ENCODE data around the gene SP9.

SP9 gene

DNA sequence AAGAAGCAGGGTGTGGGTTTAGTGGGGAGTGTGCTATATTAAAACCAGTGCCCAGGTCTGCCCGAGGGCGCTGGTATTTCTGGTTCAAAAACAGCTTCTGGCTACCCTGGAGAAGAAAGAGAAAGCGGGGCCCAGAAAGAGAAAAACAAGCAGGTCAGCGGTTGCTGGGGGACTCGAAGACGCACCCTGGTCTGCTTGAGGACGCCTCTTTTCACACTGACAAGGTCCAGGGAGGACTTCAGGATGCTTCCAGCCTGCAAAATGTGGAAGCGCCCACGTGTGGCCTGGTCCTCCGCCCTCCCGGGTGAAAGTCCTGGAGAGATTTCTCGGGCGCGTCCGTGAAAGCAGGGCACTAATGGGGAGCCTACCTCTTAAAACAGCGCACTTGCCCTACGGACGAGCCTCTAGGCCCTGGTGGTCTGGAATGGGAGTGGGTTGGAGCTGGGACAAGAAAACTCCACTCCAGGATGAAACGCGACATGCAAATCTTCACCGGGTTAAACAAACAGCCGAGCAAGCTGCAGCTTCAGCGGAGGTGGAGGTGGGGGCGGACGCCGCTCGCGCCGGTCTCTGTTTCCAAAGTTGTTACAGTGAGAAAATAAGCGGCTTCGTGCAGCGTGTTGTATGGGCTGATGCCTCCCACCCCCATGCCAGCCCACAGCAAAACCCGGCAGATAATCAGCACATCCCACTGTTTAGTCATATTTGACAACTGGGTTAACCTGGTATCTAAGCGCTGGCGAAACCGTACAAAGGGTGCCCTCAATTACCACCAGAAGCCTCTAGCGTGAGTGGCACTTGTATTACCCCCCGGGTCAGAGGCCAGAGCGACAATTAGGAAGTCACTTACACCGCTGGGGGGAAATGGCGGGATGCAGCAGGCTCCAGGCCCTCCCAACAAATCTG lies 1.1 kb upstream of the SP9 start:
- peak; percentile 11 for DNase-seq

DNA sequence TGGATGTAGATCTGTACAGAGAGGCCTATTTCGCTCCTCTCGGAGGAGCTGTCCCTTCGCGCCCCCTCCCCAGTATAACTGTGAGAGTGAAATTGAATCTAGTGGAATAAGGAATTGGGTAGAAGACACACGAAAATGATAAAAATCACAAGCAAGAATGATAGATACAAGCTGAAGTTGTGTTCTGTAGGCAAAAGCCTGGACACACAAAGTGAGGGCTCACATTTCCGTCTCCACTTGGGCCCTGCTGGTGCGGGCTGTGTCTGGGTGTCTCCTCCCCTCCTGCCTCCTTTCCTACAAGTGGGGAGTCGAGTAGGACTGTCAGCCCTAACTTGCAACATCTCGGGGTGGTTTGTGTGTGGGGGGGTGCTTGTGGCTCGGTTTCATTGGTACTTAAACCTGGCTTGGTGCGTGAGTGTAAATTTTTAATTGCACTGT lies 457 bp upstream of the SP9 start:
- DNase-seq: no peak

DNA sequence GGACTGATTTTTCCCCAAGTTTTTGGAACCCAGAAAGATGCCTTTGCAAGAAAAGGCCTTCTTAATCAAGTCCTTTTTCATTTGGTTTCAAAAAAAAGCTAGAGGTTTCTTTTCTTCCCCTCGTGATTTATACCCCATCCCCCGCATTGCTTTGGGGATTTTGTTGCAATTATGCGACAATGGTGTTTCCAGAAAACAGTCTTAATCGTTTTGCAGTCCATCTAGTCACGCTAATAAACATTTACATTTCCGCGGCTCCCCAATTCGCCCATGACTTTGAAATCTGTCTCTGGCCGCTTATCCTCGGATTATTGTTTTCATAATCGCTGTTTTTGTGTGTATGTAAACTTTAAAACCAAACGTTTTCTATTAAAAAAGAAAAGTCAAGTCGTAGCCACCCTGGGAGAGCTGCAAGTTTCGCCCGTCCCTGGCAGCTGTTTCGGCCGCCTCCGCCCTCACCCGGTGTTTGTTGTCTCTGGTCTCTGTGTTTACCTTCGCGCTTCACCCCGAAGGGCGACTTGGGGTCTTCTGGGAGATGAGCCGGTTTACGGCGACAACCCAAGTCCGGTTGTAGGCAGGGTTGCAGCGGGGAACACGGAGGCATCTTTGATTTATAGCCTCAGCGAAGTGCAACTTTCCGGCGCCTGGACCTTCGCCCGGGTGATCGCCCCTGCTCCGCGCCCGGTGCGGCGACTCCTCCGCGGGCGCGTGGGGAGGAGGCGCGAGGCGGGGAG lies 667 bp downstream of the SP9 start:
- peak; percentile 54 for DNase-seq

DNA sequence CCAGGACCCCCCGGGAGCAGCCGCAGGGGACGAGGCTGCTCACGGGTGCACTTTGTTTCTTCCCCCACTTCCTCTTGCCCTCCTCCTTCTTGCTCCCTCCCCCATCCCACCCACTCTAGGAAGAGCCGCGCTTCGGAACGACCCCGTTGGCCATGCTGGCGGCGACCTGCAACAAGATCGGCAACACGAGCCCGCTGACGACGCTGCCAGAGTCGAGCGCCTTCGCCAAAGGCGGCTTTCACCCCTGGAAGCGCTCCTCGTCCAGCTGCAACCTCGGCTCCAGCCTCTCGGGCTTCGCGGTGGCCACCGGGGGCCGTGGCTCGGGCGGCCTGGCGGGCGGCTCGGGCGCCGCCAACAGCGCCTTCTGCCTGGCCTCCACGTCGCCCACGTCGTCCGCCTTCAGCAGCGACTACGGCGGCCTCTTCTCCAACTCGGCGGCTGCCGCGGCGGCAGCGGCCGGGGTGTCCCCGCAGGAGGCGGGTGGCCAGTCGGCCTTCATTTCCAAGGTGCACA lies 1.3 kb downstream of the SP9 start:
- DNase-seq: peak; percentile 59

DNA sequence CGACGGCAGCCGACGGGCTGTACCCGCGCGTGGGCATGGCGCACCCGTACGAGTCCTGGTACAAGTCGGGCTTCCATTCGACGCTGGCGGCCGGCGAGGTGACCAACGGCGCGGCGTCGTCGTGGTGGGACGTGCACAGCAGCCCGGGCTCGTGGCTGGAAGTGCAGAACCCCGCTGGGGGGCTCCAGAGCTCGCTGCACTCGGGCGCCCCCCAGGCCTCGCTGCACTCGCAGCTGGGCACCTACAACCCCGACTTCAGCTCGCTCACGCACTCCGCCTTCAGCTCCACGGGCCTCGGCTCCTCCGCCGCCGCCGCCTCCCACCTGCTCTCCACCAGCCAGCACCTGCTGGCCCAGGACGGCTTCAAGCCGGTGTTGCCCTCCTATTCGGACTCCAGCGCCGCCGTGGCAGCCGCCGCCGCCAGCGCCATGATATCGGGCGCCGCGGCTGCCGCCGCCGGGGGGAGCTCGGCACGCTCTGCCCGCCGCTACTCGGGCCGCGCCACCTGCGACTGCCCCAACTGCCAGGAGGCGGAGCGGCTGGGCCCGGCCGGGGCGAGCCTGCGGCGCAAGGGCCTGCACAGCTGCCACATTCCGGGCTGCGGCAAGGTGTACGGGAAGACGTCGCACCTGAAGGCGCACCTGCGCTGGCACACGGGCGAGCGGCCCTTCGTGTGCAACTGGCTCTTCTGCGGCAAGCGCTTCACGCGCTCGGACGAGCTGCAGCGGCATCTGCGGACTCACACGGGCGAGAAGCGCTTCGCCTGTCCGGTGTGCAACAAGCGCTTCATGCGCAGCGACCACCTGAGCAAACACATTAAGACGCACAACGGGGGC lies 2.0 kb downstream of the SP9 start:
- peak; percentile 71 for DNase-seq

DNA sequence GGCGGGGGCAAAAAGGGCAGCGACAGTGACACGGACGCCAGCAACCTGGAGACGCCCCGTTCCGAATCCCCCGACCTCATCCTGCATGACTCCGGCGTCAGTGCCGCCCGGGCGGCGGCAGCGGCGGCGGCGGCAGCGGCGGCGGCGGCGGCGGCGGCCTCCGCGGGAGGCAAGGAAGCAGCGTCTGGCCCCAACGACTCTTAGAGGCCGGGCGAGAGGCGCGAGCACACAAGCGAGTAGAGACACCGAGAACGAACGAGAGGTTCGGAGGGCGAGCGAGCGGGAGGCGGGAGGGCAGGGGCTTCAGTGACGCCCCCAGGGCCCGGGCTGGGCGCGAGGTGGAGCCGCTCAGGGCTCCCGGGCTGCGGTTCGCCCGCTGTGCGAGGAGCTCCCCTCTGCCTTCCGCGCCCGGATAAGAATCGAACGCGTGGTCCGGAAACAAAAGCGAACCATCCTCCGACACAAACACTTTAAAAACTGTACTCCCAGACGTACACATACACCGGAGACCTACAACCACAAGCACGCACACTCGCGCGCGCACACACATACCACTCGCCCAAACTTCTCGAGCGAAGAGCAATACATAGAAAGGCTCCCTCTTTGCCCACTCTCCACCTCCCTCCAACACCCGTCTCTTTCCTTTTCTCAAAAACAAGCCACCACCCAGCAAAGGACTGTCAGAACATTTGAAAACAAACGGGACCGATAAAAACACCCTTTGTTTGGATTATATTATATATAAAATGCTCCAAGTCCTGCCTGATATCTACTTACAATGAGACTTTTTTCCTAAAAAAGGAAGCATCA lies 2.8 kb downstream of the SP9 start:
- DNase-seq: peak; percentile 67

DNA sequence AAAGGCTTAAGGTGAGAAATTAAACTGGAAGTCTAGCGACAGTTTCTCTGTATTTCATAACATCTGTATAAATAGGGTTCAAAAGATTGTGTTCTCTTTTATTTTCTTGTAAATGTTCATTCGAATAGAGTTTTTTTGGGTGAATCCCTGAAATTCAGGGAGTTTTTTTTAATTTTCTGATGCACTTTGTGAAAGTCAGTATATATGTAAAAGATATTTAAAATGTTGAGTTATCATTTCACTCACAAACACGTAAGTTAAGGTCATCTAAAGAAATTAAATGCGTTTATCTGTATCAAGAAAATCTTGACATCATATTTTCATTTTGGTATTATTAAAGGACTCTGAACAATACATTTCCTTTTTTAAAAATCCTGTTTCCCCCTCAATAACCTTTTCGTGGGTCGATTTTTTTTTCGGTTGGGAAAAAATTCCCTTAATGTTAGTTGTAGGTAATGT lies 3.4 kb downstream of the SP9 start:
- no peak for DNase-seq

DNA sequence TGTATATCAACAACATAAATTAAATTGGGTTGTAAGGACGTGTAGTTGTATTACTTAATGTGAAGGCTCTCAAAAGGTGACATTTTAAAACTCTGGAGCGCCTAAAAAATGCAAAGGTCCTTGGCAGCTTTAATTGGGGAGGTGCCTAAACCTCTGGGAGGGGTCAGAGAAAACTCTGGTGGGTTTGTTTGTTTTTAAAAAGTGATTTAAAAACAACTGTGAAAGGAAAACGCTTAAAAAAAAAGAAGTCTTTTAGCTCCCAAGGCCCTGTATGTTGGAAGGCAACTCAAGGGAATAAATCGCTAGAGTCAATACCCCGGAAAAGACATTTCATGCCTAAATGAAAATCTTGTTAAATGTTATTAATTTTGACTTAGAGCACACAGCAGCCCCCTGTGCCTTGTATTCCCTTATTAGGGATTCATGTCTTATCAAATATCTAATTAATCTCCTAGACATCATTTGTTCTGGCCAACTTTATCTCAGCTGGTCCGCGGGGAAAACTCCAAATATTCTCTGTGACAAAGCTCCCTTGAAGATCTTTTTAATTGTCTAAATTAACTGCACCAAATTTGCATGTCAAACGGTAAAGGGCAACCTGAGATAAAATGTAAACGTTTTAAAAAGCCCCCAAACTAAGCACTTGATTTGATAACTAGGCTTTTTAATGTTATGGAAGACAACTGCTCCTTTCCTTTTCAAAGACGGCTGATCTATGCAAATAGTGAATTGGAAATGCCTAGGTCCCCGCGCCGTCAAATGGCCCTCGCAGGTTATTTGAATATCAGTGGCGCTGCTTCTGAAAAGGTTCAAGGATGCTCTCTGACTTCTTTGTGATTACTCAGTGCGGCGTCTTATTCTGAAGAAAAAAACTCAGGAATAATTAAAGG lies 4.2 kb downstream of the SP9 start:
- DNase-seq: no peak

DNA sequence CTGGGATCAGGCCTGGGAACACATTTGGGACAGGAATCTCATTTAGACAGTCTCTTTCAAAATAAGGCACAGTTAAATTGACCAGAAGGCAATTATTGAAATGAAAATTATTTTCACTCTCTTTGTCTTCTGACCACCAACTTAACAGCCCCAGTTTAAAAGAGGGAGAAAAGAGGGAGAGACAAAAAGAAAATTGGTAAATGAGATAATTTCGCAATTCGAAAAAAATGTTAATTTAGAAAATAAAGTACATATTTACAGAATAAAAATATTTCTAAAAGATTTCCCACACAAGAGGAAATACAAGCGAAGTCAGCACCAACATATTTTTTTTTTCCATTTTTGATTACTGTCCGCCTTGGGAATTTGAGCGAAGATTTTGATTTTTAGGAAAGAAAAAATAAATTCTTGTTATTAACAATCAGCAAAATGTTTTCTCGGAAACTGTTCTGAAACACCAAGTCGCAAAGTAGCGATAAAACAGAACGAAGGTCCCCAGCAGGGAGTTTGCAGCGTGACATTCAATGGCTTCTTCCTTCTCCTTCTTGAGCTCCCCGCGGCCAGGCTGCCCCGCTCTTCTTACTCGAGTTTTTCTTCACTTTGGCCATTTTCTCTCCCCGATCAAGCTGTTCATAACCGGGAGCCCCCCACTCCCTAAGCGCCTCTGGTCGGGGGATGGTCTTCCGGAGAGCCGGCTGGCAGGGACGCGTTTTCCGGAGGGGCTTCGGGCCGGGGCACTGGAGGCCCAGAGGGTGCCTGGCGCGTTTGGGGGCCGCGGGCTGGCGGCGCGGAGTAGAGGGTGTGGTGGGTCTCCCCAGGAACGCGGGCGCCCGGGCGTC lies 5.0 kb downstream of the SP9 start:
- DNase-seq: no peak

DNA sequence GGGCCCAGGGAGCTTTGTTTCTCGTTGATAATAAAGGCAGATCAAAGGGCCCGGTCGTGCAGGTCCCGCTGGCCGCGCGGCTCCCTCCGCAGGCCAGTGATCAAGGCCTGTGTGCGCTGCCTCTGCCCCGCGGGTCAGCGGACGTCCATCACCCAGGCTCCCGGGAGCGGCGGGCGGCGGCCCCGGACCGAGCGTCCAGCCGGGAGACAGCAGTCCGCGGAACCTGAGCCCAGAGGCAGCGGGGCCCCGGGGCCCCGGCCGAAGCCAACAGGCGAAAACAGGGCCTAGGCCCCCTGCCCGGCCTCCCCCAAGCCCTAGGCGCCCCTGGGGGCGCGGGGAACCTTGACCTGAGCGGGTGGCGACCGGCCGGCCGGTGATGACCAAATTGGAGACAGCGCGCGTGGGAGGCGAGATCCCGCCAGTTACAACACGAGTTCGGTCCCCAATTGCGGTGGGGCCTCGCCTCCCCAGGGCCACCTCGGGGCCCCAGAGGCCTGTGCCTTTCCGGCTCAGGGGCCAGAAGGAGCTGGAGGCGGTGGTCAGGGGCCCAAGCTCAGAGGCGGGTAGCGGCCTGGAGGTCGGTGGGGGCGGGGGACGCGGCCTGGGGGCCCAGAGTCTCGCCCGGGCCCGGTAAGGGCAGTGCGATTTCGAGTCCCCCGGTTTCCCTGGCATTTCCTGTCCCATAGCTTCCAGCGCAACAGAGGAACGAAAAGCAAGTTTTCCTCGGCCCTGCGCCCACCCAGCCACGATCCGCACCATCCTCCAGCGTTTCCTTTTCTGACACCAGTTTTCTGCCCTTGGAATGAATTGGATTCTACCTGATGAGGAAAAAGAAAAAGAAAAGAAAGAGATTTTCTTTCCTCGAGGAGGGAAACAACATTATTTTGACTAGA lies 5.9 kb downstream of the SP9 start:
- DNase-seq: no peak

DNA sequence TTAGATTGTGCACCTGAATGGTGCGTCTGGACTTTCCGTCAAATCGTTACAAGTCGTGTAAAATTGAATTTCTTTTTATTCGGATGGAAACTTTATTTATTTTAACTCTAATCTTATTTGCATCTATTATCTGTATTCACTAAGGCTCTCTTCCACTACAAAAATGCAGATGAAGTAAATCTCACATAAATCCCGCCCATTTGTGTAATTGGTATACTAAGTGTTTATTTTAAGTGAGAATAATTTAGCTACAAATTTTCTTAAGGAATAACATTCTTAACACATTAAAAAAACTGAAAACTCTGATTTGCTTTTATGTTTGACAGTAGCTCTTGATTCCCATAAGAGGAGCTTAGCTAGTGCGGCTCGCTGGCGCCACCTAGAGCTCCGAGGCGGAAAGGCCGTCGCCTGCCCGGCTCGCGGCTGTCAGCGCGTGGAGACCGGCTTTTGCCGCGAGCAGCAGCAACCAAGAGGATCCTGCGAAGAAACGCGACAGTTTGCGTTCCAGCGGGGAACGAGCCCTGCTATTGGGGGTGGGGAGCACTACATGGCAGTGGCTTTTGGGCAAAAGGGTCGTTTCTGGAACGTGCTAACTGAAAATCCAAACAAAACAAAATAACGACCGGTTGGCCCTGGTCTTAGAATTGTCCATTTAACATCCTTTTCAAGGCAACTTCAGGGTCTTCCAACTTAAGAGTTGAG lies 6.7 kb downstream of the SP9 start:
- peak; percentile 74 for DNase-seq

DNA sequence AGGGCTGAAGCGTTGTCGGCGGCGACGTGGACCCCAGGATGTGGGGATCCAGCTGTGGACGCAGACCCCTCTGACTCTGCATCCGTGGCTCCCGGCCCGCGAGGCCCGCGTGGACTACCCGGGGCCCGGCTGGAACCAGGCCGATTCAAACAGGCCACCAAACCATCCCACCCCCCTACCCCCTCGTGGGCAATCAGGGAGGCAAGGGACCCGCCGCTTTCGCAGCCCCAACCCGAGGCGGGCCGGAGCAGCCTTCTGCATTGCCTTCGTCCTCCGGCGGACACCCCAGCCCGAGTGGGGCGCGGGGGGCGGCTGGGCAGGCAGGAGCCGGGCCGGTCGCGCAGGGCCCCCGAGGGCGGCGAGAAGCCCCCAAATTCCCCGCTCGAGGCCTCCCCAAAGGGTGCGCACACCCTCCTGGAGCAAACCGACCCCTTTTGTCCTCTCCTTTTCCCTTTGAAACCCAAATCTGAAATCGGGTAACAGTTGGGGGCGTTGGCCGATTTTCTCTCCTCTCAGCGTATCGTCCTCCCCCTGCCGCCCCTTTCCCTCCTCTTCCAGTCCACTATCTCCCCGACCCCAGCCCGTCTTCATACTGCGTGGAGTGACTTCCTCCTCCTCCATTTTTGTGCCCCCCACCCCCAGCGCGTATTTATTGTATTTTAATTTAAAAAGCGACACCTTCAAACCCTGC lies 7.4 kb downstream of the SP9 start:
- DNase-seq: peak; percentile 31

DNA sequence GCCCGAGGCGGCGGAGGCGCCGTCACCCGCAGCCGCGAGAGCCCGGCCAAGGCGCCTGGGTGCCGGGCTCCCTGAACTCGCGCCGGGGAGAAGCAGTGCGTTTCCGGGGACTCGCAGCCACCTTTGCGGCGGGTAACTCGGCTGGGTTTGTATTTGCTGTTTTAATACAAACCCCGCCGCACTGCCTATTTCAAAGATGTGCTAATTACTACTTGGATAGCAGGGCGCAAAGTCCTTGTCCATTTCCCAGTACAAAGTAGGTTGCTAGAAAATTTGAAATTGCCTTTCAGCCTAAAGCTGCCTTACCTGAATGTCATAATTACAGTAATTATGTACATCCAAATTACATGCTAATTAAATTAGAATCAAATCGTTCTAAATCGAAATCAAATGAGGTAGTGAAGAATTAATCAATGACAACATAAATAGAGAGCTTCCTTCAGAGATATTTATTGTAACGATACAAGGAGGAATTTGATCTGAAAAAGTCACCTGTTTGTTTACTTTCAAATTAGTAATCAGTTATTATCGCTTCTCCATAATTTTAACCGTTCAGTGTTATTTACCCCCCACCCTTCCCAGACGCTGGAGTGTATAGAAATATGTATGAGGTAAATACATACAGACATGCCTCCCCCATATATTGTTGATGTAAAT lies 8.1 kb downstream of the SP9 start:
- DNase-seq: peak; percentile 90

DNA sequence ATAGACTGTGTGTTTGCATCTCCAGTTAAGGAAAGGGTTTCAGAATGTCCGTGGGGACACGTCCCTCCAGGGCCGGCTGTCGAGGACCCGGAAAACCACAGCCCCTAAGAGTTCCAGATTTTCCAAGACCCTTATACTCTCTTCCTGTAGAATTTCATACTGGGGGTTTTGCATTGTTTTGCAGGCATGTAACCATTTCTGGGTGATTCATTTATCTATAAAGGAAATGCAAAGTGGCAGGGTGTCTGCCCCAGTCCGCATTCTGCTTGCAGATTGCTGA lies 8.5 kb downstream of the SP9 start:
- no peak for DNase-seq

DNA sequence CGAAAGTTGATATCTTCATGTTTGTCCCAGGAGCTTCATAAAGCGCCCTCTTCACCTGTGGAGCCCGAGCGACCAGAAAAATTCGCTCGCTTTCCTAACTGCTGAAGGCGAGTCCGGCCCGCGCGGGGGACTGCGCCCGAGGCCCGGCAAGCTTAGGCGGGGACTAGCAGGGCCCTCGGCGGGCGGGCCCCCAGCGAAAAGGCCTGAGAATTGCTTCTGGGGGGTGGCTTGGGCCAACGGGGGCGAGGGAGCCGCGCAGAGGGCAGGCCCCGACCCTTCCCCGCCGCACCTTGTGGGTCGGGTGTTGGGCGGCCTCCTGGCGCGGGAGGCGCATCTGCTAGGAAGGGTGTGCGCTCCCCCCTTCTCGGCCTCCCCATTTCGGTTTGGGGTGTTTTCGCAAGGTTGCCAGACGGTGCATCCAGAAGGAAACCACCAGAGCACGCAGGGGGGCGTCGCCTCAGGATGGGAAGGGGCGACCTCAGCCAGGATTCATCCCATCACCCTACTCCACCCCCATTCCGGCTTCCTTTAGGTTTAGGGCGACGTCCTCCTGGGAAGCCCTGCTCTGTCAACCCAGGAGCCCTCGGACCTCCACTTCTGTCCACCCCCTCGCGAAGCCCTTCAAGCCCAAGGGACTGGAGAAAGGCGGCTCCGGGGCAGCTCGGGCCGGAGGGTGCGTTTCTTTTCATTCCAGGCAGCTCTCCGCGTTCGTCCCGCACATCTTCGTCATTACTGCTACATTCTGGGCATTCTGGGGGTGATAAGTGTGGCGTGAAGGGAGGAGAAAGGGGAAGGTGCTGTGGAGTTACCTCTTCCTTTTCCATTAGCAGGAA lies 9.1 kb downstream of the SP9 start:
- no peak for DNase-seq

DNA sequence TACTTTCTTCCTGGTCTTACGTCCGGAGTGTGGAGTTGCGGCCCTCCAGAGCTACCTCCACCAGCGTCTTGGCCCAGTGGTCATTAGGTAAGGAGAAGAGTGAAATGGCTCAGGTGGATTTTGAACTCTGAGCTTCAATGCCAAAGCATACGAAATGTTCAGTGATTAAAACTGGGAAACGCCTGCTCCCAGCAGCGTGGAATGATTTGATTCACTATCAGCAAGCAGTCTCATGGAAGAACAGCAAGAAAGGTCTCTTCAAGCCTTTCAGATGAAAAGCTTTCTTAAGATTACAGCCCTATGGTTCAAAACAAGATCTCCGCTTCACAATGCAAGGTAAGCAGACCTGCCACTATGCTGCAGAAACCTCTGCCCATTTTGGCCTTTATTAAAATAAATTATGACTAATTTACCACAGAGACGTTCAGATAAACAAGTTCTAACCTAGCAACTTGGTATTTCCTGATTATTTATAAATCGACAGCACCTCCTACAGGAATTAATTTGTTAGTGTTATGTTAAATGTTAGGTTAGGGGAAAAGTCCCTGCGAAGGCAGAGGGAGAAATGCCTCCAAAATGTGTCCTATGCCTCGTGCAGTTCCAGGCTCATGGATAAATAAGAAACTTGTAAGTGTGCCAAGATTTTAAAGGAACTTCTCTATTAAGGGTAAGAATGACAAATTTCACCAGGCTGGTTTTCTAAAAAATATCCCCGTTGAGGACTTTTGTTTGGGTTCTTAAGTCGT lies 10.1 kb downstream of the SP9 start:
- DNase-seq: peak; percentile 42

All from NCI-H69 (cell line).